ENCODE data around the gene CD68. TPM values are rescaled to one million over a fixed set of nuclear protein-coding genes. Genes with fewer than 3 reads are reported as not detected.

CD68 gene
- total RNA-seq, 2 donors from 2014 or later = 20.8 to 51.1 TPM

- H3K4me3 Mint-ChIP-seq = peak overlapping the region; percentile 79
- no peaks in the 10 kb centered on the region for H3K27me3 Mint-ChIP-seq
- no peaks in the 10 kb centered on the region for H3K9me3 Mint-ChIP-seq
- H3K4me1 Mint-ChIP-seq (ENCODE audit: low read depth in 2 of 2) = peaks cover 69 to 84% of the 10 kb centered on the region in 2 donors
- ATAC-seq (no peak), DNase-seq (ENCODE audit: low spot score) (no peak)
- peaks cover 25% of the 10 kb centered on the region for H3K36me3 Mint-ChIP-seq
- H3K27ac Mint-ChIP-seq = peak overlapping the region; percentile 96 to 99
These were observed 1.5 kb downstream of the CD68 start for GRCh38 chr17:7580604-7581575.

DNA sequence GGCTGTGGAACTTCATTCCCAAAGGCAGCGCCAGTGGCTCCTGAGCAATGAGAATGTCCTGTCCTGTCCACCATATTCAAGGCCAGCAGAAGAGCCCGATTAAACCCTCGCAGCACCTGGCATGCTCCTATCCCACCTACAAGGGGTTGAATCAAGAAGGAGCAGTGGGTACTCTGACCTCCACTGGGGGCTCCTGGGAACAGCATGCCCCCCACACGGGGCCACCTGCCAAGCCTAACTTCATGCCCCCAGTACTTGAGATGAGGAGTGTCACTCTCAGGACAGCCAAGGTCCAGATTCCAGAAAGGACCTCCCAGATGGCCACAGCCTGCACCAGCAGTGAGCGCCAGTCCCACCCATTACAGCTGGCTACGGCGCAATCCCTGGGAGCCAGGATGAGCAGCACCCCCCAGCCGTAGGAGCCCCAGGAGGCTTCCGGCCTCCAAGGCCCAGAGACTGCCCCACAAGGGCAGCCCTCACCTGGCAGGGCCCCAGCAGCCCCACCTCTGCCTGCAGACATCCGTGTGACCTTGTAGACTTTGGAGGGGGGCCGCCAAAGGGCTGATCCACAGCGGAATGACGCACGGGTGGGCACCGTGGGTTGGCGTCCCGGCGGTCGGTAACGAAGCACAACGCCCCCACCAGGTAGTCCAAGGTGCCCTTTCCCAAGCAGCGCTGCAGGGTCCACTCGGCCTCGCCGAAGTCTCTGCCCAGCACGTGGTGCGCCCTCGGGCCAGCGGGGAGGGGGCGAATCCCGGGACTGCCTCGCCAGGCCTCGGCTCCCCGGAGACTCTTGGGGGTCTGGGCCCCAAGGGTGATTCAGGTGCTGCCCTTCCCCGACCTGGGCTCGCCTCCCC, 3.2 kb downstream of the CD68 start:
- Mint-ChIP-seq H3K4me1 (ENCODE audit: low read depth in 2 of 2) (peaks cover 51 to 69% of the 10 kb centered on the region in 2 donors), H3K27ac (peak overlapping the region; percentile 96 to 99), H3K9me3 (no peaks in the 10 kb centered on the region), H3K27me3 (no peaks in the 10 kb centered on the region), H3K36me3 (peaks cover 17% of the 10 kb centered on the region), H3K4me3 (peak overlapping the region; percentile 68)
- DNase-seq (ENCODE audit: low spot score) (no peak), ATAC-seq (no peak)

- no peaks in the 10 kb centered on the region for H3K27me3 Mint-ChIP-seq
- H3K4me3 Mint-ChIP-seq = peak within 1 kb of the TSS; percentile 97
- H3K36me3 Mint-ChIP-seq = peaks cover 12% of the 10 kb centered on the region
- peak; percentile 83 to 86 for ATAC-seq
- no peaks in the 10 kb centered on the region for H3K9me3 Mint-ChIP-seq
- peak; percentile 95 for DNase-seq (ENCODE audit: low spot score)
- H3K4me1 Mint-ChIP-seq (ENCODE audit: low read depth in 2 of 2) = peaks cover 45 to 61% of the 10 kb centered on the region in 2 donors
- peak within 1 kb of the TSS; percentile 96 to 99 for H3K27ac Mint-ChIP-seq
These were observed 4.0 kb downstream of the CD68 start, which contains the start of gene MPDU1 for GRCh38 chr17:7583253-7584109. Gene MPDU1 (plus strand): TSS chr17:7583852. CDS start chr17:7583863, 11 bp downstream.

DNA sequence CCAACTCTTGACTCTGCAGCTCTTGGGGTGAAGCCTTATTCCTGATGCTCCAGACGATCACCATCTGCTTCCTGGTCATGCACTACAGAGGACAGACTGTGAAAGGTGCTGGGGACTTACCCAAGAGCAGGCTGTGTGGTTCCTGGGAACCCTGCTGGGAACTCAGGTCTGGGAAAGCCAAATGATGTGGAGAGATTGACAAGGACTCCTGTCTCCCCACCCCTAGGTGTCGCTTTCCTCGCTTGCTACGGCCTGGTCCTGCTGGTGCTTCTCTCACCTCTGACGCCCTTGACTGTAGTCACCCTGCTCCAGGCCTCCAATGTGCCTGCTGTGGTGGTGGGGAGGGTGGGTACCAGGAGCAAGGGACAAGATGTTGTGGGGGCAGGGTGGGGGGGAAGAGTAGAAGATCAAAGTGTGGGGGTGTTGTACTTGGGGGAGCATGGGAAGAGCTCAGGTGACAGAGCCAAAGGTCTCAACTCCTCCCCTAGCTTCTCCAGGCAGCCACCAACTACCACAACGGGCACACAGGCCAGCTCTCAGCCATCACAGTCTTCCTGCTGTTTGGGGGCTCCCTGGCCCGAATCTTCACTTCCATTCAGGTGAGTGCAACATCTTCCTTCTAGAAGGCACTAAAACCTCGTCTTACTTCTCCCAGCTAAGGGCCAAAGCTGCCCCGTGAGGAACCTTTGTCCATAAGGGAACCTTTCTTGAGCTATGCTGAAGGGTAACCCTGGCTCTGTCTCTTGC, 7.4 kb downstream of the CD68 start:
- H3K27me3 Mint-ChIP-seq = no peaks in the 10 kb centered on the region
- no peak overlapping the region for H3K4me3 Mint-ChIP-seq
- H3K9me3 Mint-ChIP-seq = no peaks in the 10 kb centered on the region
- no peak for DNase-seq (ENCODE audit: low spot score)
- H3K4me1 Mint-ChIP-seq (ENCODE audit: low read depth in 2 of 2) = peaks cover 19 to 28% of the 10 kb centered on the region in 2 donors
- no peaks in the 10 kb centered on the region for H3K36me3 Mint-ChIP-seq
- no peak for ATAC-seq
- H3K27ac Mint-ChIP-seq = peak overlapping the region in 1 of 2 donors; percentile 60

- no peak for ATAC-seq
- H3K4me3 Mint-ChIP-seq = no peak overlapping the region
These were observed 8.1 kb downstream of the CD68 start for GRCh38 chr17:7587420-7588151.

DNA sequence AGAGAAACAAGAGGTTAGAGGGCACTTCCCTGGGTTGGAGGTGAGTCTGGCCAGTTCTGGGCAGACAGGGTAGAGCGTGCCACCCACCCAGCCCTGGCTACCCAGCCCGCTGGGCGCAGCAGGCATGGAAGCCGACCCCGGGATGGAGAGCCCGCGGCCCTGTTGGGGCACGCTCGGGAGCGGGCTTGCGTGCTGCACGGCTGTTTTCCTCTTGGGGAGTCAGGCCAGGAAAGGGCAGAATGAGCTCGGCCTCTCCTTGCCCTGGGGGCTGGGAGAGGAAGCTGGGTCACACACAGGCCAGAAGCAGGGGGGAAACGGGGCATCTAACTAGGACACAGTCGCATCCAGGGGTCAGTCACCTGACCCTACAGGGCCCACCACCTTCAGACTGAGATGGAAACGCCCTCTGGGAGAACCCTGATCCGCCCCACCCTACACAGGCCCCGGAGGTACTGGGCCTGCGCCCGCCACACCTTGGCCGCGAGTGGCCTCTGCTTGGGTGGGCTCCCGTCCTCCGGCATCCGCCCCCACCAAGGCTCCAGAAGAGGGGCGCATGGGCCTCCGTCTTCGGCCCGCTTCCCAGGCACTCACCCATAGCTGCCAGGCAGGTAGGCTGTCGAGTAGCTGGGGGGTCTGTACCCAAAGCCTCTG, 9.2 kb downstream of the CD68 start:
- DNase-seq (ENCODE audit: low spot score) = no peak
- Mint-ChIP-seq H3K27me3 (no peaks in the 10 kb centered on the region), H3K4me3 (no peak overlapping the region), H3K27ac (peak overlapping the region in 1 of 2 donors; percentile 60), H3K9me3 (no peaks in the 10 kb centered on the region), H3K4me1 (ENCODE audit: low read depth in 2 of 2) (peaks cover 15 to 18% of the 10 kb centered on the region in 2 donors), H3K36me3 (no peaks in the 10 kb centered on the region)
- peak in 1 of 2 donors; percentile 1 for ATAC-seq

More at GRCh38 chr17:7587420-7588151, 8.1 kb downstream of the CD68 start:
- DNase-seq (ENCODE audit: low spot score) = no peak
- Mint-ChIP-seq H3K27me3 (no peaks in the 10 kb centered on the region), H3K27ac (peak overlapping the region in 1 of 2 donors; percentile 60), H3K36me3 (no peaks in the 10 kb centered on the region), H3K4me1 (ENCODE audit: low read depth in 2 of 2) (peaks cover 15 to 23% of the 10 kb centered on the region in 2 donors), H3K9me3 (no peaks in the 10 kb centered on the region)

- Mint-ChIP-seq H3K27ac (no peak overlapping the region), H3K27me3 (no peaks in the 10 kb centered on the region), H3K4me3 (no peak overlapping the region), H3K9me3 (no peaks in the 10 kb centered on the region), H3K4me1 (ENCODE audit: low read depth in 2 of 2) (peaks cover 12 to 13% of the 10 kb centered on the region in 2 donors), H3K36me3 (peaks cover 4% of the 10 kb centered on the region)
- ATAC-seq (peak; percentile 71 to 77), DNase-seq (ENCODE audit: low spot score) (peak; percentile 74)
These were observed 9.9 kb downstream of the CD68 start for GRCh38 chr17:7589204-7589868.

GRCh38 chr17:7589891-7590691, 10.7 kb downstream of the CD68 start, which contains the start of gene SOX15:
Gene SOX15 (minus strand): TSS chr17:7590094. CDS start chr17:7589676, 418 bp downstream.
- Mint-ChIP-seq H3K36me3 (peaks cover 7% of the 10 kb centered on the region), H3K27ac (no peak within 1 kb of the TSS), H3K27me3 (no peaks in the 10 kb centered on the region), H3K9me3 (no peaks in the 10 kb centered on the region), H3K4me1 (ENCODE audit: low read depth in 2 of 2) (peaks cover 5 to 7% of the 10 kb centered on the region in 2 donors), H3K4me3 (no peak within 1 kb of the TSS)
- DNase-seq (ENCODE audit: low spot score) = no peak
- no peak for ATAC-seq

DNA sequence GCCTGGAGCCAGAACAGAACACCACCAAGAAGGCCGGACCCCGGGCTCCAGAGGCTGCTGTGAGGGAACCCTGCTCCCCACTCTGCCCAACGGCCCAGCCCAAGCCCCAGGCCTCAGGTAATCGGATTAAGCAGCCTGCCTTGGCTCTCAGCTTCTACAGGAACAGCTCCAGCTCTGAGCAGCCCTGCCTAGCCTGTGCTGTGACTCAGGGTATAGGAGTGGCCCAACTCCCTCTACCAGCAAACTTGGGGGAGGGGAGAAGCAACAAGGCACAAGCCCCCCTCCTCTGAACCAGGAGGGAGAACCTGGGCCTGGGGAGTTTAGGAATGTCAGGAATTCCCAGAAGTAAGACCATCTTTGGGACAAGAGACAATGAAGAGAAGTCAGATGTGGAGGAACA, 11.3 kb downstream of the CD68 start:
- ATAC-seq = no peak
- Mint-ChIP-seq H3K9me3 (no peaks in the 10 kb centered on the region), H3K4me1 (ENCODE audit: low read depth in 2 of 2) (peaks cover 2 to 4% of the 10 kb centered on the region in 2 donors), H3K27me3 (no peaks in the 10 kb centered on the region), H3K36me3 (peaks cover 12% of the 10 kb centered on the region), H3K27ac (no peak overlapping the region), H3K4me3 (no peak overlapping the region)
- DNase-seq (ENCODE audit: low spot score) = no peak

GRCh38 chr17:7591596-7591995, 12.2 kb downstream of the CD68 start:
- Mint-ChIP-seq H3K4me3 (no peak overlapping the region), H3K4me1 (ENCODE audit: low read depth in 2 of 2) (peaks cover 0 to 3% of the 10 kb centered on the region in 2 donors), H3K27me3 (no peaks in the 10 kb centered on the region), H3K36me3 (peaks cover 14% of the 10 kb centered on the region), H3K9me3 (no peaks in the 10 kb centered on the region), H3K27ac (no peak overlapping the region)
- ATAC-seq = no peak
- no peak for DNase-seq (ENCODE audit: low spot score)

All from natural killer cell treated with Interleukin-12 subunit alpha and Interleukin-12 subunit beta and Interleukin-15 and Interleukin-18, amount 100 ng/mL, for 72 hours (primary cell).